NCI-H2081 treated with DMSO at 0.1 percent for 48 hours (cell line): Measurements from ENCODE around the gene MAN1A2.
"Not testable (repeated sequence)": the region's sequence is repeated elsewhere in the genome, so short reads cannot be mapped to it uniquely, and the experiment has no call there.

Experiments
- DNase-seq: peaks from one replicate; lab custom pipeline; 2025; lab: John Stamatoyannopoulos, UW

MAN1A2 gene

GRCh38 chr1:117499071-117499470 lies 131.8 kb downstream of the MAN1A2 start:
- no peak for DNase-seq

DNA sequence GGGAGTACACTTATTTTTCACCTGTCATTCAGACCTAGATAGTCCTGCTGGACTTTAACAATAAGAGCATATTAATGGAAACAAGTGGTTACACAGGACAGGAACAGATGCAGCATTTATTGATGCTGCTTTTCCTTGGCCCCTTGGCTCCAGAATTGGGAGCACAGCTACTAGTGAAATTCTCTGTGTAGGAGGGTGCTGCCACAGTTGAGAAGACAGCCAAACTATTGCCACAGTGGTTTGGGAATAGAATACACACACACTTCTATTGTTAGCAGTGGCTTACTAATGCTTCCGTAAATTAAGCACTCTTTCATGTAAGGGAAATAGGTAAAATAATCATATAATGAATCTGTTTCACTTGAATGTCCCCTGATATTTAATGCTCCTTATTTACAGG lies 133.3 kb downstream of the MAN1A2 start:
- no peak for DNase-seq

DNA sequence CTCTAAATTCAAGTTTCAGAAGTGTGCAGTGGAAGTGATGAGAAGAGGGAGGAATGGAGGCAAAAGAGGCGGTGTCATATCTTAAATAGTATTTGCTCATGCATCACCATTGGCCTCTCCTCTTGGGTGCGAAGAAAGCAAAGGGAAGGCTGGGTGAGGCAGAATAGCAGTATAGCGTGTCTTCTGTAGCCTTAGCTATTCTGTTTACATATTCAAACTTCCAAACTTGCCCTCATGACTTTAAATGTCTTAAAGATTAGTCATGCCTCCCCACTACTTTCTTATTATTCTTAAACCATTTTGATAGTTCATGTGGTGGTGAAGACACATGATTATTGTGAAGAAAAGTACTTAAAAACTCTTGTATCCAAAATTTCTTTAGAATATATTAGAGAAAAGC lies 134.0 kb downstream of the MAN1A2 start:
- DNase-seq = no peak

- no peak for DNase-seq
Observed at GRCh38 chr1:117511273-117511672, 144.0 kb downstream of the MAN1A2 start.

DNA sequence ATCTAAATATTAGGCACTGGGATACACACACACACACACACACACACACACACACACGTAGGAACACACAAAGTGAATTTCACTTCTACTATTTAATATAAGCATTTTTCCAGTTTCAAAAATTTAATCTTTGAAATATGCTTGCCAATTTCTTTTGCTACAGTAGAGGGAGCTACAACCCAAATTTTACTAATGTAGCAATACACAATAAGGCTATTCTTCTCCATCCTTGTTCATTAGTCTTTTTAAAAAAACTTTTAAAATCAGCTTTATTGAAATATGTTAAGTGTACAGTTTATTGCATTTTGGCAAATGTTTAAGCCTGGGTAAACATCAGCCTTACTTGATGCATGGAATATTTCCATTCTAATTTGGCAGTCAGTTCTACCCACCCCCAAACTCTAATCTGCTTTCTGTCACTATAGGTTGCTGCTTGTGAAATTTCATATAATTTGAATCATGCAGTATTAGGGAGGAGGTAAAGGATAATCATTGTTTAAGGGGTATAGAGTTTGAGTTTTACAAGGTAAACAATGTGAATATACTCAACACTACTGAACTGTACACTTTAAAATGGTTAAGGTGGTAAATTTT lies 145.6 kb downstream of the MAN1A2 start:
- no peak for DNase-seq

DNA sequence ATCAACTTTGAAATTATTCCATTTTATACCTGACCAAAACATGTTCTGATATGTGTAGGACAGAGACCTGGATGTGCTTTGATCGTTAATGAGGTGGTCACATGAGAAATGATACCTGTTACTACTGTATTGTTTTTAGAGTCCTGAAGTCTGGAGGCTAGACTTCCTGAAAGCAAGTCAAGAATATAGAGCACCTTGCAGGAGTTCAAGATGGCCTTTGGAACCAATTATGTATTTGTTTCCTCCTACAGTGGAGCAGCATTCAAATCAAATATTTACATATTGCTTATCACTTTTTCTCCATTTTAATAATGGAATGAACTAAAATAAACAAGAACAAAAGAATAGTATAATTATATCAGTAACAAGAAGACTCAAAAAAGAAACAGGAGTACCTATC lies 155.9 kb downstream of the MAN1A2 start:
- no peak for DNase-seq

GRCh38 chr1:117527074-117527473 lies 159.8 kb downstream of the MAN1A2 start:
- no peak for DNase-seq

GRCh38 chr1:117527566-117528102 lies 160.4 kb downstream of the MAN1A2 start:
- DNase-seq = no peak

DNA sequence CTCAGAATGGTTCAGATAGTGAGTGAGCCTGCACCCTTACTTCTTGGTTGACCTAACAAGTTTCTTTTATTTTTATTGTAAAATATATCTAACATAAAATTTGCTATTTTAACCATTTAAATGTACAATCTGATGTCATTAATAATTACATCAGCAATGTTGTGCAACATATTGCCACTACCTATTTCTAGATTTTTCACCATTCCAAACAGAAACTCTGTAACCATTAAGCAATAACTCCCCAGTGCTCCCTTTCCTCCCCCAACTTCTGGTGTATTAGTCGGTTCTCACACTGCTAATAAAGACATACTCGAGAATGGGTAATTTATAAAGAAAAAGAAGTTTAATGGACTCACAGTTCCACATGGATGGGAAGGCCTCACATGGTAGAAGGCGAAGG lies 162.4 kb downstream of the MAN1A2 start:
- DNase-seq = no peak

GRCh38 chr1:117531222-117531621 lies 164.0 kb downstream of the MAN1A2 start:
- DNase-seq = no peak

GRCh38 chr1:117534995-117535467 lies 167.8 kb downstream of the MAN1A2 start:
- DNase-seq = no peak

DNA sequence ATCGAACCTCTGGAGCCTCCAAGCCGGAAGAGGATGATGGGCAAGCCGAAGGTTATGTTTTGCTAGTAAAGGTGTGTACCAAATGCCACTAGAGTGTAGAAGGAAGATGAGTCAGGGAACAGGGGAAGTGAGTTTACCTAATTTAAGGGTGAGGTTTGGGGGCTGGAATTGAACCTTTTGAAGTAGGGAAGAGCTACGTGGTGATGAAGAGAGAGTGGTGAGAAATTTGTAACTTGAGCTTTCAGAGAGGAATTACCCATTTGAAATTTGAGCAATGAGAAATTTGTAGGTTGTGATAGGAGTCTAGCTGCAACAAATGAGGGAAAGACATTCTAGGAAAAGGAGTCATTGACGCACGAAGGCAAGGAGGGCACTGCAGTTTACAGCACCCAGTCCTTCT lies 168.6 kb downstream of the MAN1A2 start:
- no peak for DNase-seq

DNA sequence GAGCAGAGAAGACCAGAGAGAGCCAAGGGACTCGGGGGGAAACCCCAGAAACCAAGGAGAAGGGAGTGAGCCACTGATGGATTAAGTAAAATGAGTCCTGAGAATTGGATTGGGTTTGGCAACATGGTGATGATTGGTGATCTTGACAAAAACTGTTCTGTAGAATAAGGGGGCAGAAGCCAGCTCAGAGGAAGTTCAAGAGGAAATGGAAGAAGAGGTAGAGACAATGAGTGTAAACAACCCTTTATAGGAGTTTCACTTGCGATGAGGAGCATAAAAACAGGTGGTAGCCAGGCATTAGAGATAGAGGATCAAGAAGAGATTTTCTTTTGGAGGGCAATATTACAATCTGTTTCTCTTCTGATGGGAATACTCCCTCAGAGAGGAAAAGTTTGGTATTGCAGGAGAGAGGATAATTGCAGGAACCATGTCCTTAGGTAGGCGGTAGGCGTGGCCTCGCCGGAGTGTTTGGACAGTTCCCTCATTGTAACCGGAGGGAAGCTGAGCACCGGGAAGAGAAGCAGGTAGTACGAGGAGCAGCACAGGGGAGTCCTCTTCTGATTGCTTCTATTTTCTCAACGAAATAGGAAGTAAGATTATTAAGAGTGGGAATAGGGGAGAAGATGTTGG lies 170.2 kb downstream of the MAN1A2 start:
- DNase-seq = no peak

GRCh38 chr1:117540532-117540931 lies 173.3 kb downstream of the MAN1A2 start:
- DNase-seq = no peak

DNA sequence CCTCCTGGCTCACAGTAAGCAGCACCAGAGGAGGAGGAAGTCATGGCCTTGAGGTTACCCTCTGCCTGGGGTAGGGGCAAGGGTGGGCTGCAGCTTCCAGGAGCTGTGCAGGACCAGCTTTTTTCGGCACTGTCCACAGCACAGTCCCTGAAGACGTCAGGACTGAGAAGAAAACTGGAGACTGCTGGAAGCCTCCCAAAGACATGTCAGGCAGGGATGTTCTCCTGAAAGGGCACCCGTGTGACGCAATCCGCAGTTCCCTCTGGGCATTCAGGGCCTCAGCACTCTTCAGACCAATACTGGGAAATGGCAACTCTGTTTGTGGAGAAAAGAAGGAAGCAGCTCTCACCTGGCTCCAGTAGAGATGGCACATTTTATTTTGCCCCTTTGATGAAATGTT lies 173.8 kb downstream of the MAN1A2 start:
- no peak for DNase-seq

DNA sequence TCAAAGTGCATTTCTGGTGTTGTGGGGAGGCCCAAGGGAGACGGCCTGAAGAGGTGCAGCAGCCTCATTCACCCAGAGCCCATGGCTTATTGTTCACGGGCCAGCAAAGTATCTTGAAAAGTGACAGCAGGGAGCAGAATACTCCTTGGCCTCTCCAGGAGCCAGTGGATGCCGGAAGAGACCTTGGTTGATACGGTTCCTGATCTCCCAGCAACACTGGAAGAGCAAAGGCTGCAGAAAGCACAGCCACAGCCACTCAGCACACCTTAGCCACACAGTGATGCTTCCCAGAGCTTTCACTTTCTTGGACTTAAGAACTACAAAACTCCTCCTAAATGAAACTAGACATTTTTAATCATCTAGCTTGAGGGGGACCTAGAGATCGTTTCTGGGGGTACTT lies 174.3 kb downstream of the MAN1A2 start:
- no peak for DNase-seq

DNA sequence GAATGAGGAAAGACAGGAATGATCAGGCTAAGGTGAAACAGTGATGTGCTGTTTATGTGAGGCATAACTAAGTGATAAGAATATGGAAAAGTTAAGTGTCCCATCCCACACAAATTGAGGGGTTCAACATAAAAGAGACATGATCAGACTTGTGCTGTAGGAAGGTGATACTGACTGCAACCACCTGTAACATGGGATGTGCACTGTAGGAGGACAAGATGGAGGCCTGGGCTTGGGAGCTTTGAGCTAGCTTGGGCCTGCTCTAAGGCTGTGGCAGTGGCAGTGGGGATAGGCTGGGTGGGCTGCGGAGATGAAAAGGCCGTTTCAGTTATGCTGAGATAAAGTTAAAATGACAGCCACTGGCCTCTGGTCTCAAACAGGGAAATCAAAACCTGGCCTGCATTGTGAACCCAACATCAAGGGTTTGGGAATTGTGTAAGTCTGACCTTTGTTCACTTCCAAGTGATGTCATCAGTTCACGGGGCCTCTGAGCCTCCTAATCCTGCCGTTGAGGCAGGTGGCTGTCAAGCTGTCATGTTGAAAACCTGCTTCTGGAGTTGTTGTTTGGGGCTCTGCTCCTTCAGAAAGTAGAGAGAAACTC lies 177.4 kb downstream of the MAN1A2 start:
- DNase-seq = no peak

- DNase-seq = no peak
Observed at GRCh38 chr1:117546467-117546866, 179.2 kb downstream of the MAN1A2 start.

DNA sequence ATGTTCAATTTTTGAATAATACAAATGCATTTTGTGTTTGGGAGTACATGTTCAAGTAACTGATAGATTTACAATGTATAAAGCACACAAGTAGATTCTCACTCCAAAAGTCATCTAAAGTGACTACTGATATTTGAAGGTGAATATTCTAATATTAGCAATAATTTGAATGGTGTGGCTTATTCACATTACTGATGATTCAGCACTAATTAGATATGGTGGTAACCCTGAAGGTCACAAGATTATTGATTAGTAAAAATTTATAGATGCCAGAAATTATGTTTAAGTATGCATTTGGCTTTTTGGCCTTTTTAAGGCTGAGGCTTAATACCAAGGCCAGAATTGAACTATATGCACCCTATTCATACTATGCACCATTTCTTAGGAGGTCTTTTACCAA lies 186.2 kb downstream of the MAN1A2 start:
- DNase-seq = no peak

GRCh38 chr1:117555806-117556205 lies 188.6 kb downstream of the MAN1A2 start:
- no peak for DNase-seq

- DNase-seq = no peak
Observed at GRCh38 chr1:117556341-117556740, 189.1 kb downstream of the MAN1A2 start.

GRCh38 chr1:117556976-117557375 lies 189.7 kb downstream of the MAN1A2 start:
- no peak for DNase-seq

DNA sequence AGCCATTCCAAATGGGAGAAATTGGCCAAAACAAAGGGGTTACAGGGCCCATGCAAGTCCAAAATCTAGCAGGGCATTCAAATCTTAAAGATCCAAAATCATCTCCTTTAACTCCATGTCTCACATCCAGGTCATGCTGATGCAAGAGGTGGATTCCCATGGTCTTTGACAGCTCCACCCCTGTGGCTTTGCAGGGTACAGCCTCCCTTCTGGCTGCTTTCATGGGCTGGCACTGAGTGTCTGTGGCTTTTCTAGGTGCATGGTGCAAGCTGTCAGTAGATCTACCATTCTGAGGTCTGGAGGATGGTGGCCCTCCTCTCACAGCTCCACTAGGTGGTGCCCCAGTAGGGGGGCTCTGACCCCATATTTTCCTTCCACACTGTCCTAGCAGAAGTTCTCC lies 191.2 kb downstream of the MAN1A2 start:
- not testable (repeated sequence) for DNase-seq
